Endothelial cell of umbilical vein (primary cell): Measurements from ENCODE around the gene THBS1. TPM values are rescaled to one million over a fixed set of nuclear protein-coding genes. Genes with fewer than 3 reads are reported as not detected.

ENCODE experiments used
- BruUV-seq: library from RNA; stranded (reverse); fragments of 400-500 nt; replicated peaks from 2 replicates; lab custom pipeline; 2021; lab: Mats Ljungman, UMichigan
- CTCF ChIA-PET: fragments of 300-600, 350-600 bp; sonication (Branson Sonifier 250); formaldehyde crosslinking; loops from one replicate; lab custom pipeline; 2021; ENCODE audit warnings: antibody characterized with exemption, inconsistent platforms; lab: Charles Lee
- POLR2A ChIA-PET: fragments of 300-600, 350-600 bp; sonication (Branson Sonifier 250); formaldehyde crosslinking; loops from one replicate; lab custom pipeline; 2021; ENCODE audit warnings: antibody characterized with exemption, inconsistent platforms; lab: Charles Lee
- DNase-seq: peaks from one replicate; pipeline ENCODE4 v3.0.0-alpha.2; 2011; ENCODE audit warnings: low read depth, low spot score
- FAIRE-seq: peaks from 2 replicates; lab custom pipeline; 2011; peaks lifted over from hg19 to GRCh38; lab: Jason Lieb, UNC
- H2AFZ ChIP-seq: 2 replicates; pipeline ENCODE4 v1.6.0; 2012; ENCODE audit warnings: low read depth, low read length, control low read depth, inconsistent platforms
- H3K27ac ChIP-seq: 2 replicates; pipeline ENCODE4 v1.5.1; 2011; ENCODE audit warnings: low read depth, mild to moderate bottlenecking, control low read depth, low read length, moderate library complexity; ENCODE audit not compliant: insufficient read depth
- H3K27me3 ChIP-seq, 2 experiments: 2 replicates each; pipeline versions ENCODE4 v1.6.0 to v1.6.1; 2011; ENCODE audit warnings: low read length in 2 of 2, mixed read lengths in 1 of 2; ENCODE audit not compliant: control insufficient read depth in 2 of 2, insufficient read depth in 2 of 2
- H3K36me3 ChIP-seq, 2 experiments: 2 replicates in 1 of 2; 3 replicates in 1 of 2; pipeline ENCODE4 v1.5.1; 2011; ENCODE audit warnings: low read length in 2 of 2, mild to moderate bottlenecking in 1 of 2, moderate library complexity in 1 of 2; ENCODE audit not compliant: control insufficient read depth in 2 of 2, insufficient read depth in 2 of 2; ENCODE audit errors: extremely low read depth in 1 of 2
- H3K4me1 ChIP-seq: 3 replicates; pipeline ENCODE4 v1.5.1; 2011; ENCODE audit warnings: mild to moderate bottlenecking, low read length; ENCODE audit not compliant: control insufficient read depth, insufficient read depth; ENCODE audit errors: extremely low read depth
- H3K4me2 ChIP-seq: 2 replicates; pipeline ENCODE4 v1.6.1; 2011; ENCODE audit warnings: low read length, control low read depth, mixed read lengths; ENCODE audit not compliant: insufficient read depth
- H3K4me3 ChIP-seq, 3 experiments: fragments of 200-600 bp in 1 of 3; sonication (generic), shearing (Covaris generic) in 1 of 3; replicated peaks in 1 of 3; 2 replicates each; pipeline ENCODE4 v1.5.1; 2011 to 2016; ENCODE audit warnings: control low read depth in 3 of 3, low read length in 3 of 3, mild to moderate bottlenecking in 2 of 3, inconsistent platforms in 1 of 3, low read depth in 1 of 3, moderate library complexity in 1 of 3; ENCODE audit not compliant: insufficient read depth in 1 of 3
- H3K79me2 ChIP-seq: 2 replicates; pipeline ENCODE4 v1.6.0; 2012; ENCODE audit warnings: low read length, inconsistent platforms; ENCODE audit not compliant: control insufficient read depth, insufficient read depth
- H3K9ac ChIP-seq: replicated peaks from 2 replicates; pipeline ENCODE3; 2011; ENCODE audit warnings: low read length, control low read depth; ENCODE audit not compliant: insufficient read depth; ENCODE audit errors: extremely low read depth
- H3K9me1 ChIP-seq: replicated peaks from 3 replicates; pipeline ENCODE4 v1.6.0; 2011; ENCODE audit warnings: mild to moderate bottlenecking, low read length; ENCODE audit not compliant: control insufficient read depth, insufficient read depth; ENCODE audit errors: extremely low read depth
- H3K9me3 ChIP-seq: replicated peaks from 2 replicates; pipeline ENCODE4 v1.5.1; 2012; ENCODE audit warnings: low read length, inconsistent platforms; ENCODE audit not compliant: control insufficient read depth, insufficient read depth
- H4K20me1 ChIP-seq: replicated peaks from 2 replicates; pipeline ENCODE3; 2011; ENCODE audit warnings: mild to moderate bottlenecking, low read length; ENCODE audit not compliant: control insufficient read depth, insufficient read depth; ENCODE audit errors: extremely low read depth
- FOS ChIP-seq: IDR thresholded peaks from 2 replicates; pipeline ENCODE4 v1.6.1; 2011; ENCODE audit warnings: mild to moderate bottlenecking, low read length, moderate library complexity, borderline replicate concordance; ENCODE audit not compliant: insufficient read depth
- JUN ChIP-seq: IDR thresholded peaks from 2 replicates; pipeline ENCODE4 v1.6.1; 2011; ENCODE audit warnings: borderline replicate concordance, low read depth; ENCODE audit not compliant: insufficient read length, insufficient read depth
- MYC ChIP-seq: IDR thresholded peaks from one replicate; pipeline ENCODE4 v1.6.1; 2011; ENCODE audit warnings: mild to moderate bottlenecking, low read depth, low read length
- POLR2A ChIP-seq: IDR thresholded peaks from 2 replicates; pipeline ENCODE4 v1.6.1; 2012; ENCODE audit warnings: low read depth, mild to moderate bottlenecking, control low read depth, low read length
- POLR2AphosphoS5 ChIP-seq: IDR thresholded peaks from 2 replicates; pipeline ENCODE4 v1.6.1; 2012; ENCODE audit warnings: low read depth, mild to moderate bottlenecking, control low read depth, low read length, moderate library complexity; ENCODE audit not compliant: insufficient read depth
- dilution Hi-C: fragments of 300-500 bp; cut with MboI; formaldehyde crosslinking; loops from one replicate; pipeline ENCODE4 v1.15.0; 2019; ENCODE audit warnings: low sequenced_read_pairs; ENCODE audit not compliant: extremely low pct_ligation_motif_present
- intact Hi-C: fragments of 100-400 bp; cut with micrococcal nuclease; formaldehyde crosslinking; loops from one replicate; pipeline ENCODE4 v1.10.0; 2022
- polyA plus RNA-seq, 4 experiments: library from polyadenylated mRNA; depleted of rRNA in 3 of 4; stranded (reverse) in 3 of 4; unstranded in 1 of 4; fragments of >200 nt; gene quantifications; 2 replicates each; pipeline versions ENCODE4 v1.2.1 to v1.2.3, GENCODE V29; 2011 to 2012; ENCODE audit warnings: missing spikeins in 1 of 4
- total RNA-seq: library from RNA; stranded (reverse); gene quantifications from 2 replicates; pipeline ENCODE4 v1.2.3, GENCODE V29; 2021
- TF ChIP-seq, protein P1 (sequence below), 2 donors: IDR thresholded peaks; 1 replicate in 1 of 2; 2 replicates in 1 of 2; pipeline ENCODE4 v1.5.1; 2011; ENCODE audit warnings: low read length in 2 of 2, mild to moderate bottlenecking in 2 of 2, moderate library complexity in 2 of 2, control low read depth in 1 of 2, inconsistent platforms in 1 of 2, low read depth in 1 of 2; ENCODE audit not compliant: insufficient read depth in 1 of 2; ENCODE audit errors: extremely low read depth in 1 of 2
- TF ChIP-seq, protein P2 (sequence below): IDR thresholded peaks from 2 replicates; pipeline ENCODE4 v1.6.1; 2011; ENCODE audit not compliant: insufficient read depth, insufficient read length

Gene THBS1
- total and polyA plus RNA-seq, 2 donors (not counting 3 experiments of a cell fraction or from before 2014, with no cell fraction given) = 6,293 to 8,883 TPM

DNA sequence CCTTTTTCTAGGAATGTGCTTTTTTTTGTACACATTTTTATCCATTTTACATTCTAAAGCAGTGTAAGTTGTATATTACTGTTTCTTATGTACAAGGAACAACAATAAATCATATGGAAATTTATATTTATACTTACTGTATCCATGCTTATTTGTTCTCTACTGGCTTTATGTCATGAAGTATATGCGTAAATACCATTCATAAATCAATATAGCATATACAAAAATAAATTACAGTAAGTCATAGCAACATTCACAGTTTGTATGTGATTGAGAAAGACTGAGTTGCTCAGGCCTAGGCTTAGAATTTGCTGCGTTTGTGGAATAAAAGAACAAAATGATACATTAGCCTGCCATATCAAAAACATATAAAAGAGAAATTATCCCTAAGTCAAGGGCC is 16.5 kb downstream of the THBS1 start:
- no peaks in the 10 kb centered on the region for H3K9me3 ChIP-seq
- CTCF ChIA-PET = interaction anchor here (1.0 to 16.6 kb wide), 3 partner anchors 24 to 889 kb away, joined by 3 to 379 read pairs (median 5); no protein-coding TSS in a partner anchor
- no peaks in the 10 kb centered on the region for H3K9me1 ChIP-seq
- dilution Hi-C loops = no loop called here
- POLR2A ChIA-PET = interaction anchor here (5.3 kb wide), 1 partner anchor 160 kb away, joined by 49 read pairs; no protein-coding TSS in a partner anchor
- H3K27me3 ChIP-seq = no peaks in the 10 kb centered on the region
- no peaks in the 10 kb centered on the region for H4K20me1 ChIP-seq
- H2AFZ ChIP-seq = no peak overlapping the region
- H3K4me2 ChIP-seq = no peak overlapping the region
- DNase-seq = no peak
- no peaks in the 10 kb centered on the region for H3K79me2 ChIP-seq
- intact Hi-C loops = loop anchor here (5.0 kb wide), 1 partner anchor 335 kb away; the partner anchor contains the start of gene EIF2AK4
- no peak overlapping the region for H3K27ac ChIP-seq
- H3K4me3 ChIP-seq = no peak overlapping the region
- BruUV-seq = no TSS peak
- TF ChIP-seq JUN (no peak), MYC (no peak), POLR2AphosphoS5 (no peak), POLR2A (no peak), FOS (no peak)
- TF ChIP-seq, protein P1, sequence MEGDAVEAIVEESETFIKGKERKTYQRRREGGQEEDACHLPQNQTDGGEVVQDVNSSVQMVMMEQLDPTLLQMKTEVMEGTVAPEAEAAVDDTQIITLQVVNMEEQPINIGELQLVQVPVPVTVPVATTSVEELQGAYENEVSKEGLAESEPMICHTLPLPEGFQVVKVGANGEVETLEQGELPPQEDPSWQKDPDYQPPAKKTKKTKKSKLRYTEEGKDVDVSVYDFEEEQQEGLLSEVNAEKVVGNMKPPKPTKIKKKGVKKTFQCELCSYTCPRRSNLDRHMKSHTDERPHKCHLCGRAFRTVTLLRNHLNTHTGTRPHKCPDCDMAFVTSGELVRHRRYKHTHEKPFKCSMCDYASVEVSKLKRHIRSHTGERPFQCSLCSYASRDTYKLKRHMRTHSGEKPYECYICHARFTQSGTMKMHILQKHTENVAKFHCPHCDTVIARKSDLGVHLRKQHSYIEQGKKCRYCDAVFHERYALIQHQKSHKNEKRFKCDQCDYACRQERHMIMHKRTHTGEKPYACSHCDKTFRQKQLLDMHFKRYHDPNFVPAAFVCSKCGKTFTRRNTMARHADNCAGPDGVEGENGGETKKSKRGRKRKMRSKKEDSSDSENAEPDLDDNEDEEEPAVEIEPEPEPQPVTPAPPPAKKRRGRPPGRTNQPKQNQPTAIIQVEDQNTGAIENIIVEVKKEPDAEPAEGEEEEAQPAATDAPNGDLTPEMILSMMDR (IDR thresholded peaks at IDR 0.05; ENCODE audit: extremely low read depth in 1 of 2, insufficient read depth in 1 of 2, low read depth in 1 of 2, low read length in 2 of 2) = no peak
- TF ChIP-seq, protein P2, sequence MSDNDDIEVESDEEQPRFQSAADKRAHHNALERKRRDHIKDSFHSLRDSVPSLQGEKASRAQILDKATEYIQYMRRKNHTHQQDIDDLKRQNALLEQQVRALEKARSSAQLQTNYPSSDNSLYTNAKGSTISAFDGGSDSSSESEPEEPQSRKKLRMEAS = no peak
- FAIRE-seq = no peak
- peaks cover 24 to 34% of the 10 kb centered on the region in 2 experiments for H3K36me3 ChIP-seq
- H3K4me1 ChIP-seq = peaks cover 7% of the 10 kb centered on the region
- H3K9ac ChIP-seq = no peak overlapping the region
